Measurements from ENCODE around the gene SLC2A5. TPM values are rescaled to one million over a fixed set of nuclear protein-coding genes. Genes with fewer than 3 reads are reported as not detected.

Gene SLC2A5
- total RNA-seq, 1 donor from 2014 or later = not detected

DNA sequence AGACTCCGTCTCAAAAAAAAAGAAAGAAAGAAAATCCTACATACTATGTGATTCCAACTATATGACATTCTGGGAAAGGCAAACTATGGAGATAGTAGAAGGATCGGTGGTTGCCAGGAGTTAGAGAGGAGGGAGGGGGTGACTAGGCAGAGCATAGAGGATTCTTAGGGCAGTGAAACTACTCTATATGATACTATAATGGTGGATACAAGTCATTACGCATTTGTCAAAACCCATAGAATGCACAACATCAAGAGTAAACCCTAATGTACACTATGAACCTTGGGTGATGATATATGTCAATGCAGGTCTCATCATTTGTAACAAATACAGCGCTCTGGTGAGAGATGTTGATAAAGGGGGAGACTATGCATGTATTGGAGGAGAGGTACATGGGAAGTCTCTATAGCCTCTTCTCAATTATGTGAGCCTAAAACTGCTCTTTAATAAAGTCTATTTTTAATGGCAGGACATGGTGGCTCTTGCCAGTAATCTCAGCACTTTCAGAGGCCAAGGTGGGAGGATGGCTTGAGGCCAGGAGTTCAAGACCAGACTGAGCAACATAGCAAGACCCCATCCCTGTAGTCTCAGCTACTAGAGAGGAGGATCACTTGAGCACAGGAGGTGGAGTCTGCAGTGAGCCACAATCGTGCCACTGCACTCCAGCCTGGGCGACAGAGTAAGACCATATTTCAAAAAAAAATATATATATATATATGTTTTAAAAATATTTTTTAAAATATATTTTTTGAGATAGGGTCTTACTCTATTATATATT is 17.0 kb downstream of the SLC2A5 start:
- DNase-seq (ENCODE audit: extremely low spot score, unreplicated experiment) = no peak
- H3K4me1 Mint-ChIP-seq (ENCODE audit: unreplicated experiment) = no peaks in the 10 kb centered on the region
- TF ChIP-seq, protein P1, sequence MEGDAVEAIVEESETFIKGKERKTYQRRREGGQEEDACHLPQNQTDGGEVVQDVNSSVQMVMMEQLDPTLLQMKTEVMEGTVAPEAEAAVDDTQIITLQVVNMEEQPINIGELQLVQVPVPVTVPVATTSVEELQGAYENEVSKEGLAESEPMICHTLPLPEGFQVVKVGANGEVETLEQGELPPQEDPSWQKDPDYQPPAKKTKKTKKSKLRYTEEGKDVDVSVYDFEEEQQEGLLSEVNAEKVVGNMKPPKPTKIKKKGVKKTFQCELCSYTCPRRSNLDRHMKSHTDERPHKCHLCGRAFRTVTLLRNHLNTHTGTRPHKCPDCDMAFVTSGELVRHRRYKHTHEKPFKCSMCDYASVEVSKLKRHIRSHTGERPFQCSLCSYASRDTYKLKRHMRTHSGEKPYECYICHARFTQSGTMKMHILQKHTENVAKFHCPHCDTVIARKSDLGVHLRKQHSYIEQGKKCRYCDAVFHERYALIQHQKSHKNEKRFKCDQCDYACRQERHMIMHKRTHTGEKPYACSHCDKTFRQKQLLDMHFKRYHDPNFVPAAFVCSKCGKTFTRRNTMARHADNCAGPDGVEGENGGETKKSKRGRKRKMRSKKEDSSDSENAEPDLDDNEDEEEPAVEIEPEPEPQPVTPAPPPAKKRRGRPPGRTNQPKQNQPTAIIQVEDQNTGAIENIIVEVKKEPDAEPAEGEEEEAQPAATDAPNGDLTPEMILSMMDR (IDR thresholded peaks at IDR 0.05) = no peak
- no peaks in the 10 kb centered on the region for H3K9me3 Mint-ChIP-seq (ENCODE audit: unreplicated experiment)
- H3K27ac Mint-ChIP-seq (ENCODE audit: unreplicated experiment) = no peak overlapping the region
- peaks cover 29% of the 10 kb centered on the region for H3K27me3 Mint-ChIP-seq (ENCODE audit: unreplicated experiment)
- H3K36me3 Mint-ChIP-seq (ENCODE audit: unreplicated experiment) = no peaks in the 10 kb centered on the region
- no peak overlapping the region for H3K4me3 Mint-ChIP-seq (ENCODE audit: unreplicated experiment)

DNA sequence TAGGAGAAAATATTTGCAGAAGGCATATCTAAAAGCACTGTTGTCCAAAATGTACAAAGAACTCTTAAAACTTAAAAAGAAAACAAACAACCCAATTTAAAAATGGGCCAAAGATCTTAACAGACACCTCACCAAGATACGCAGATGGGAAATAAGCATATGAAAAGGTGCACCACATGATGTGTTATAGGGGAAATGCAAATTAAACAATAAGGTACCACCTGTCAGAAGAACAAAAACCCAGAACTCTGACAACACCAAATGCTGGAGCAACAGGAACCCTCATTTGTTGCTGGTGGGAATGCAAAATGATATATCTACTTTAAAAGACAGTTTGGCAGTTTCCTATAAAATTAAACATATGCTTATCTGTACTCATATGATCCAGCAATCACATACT is 18.1 kb downstream of the SLC2A5 start:
- H3K36me3 Mint-ChIP-seq (ENCODE audit: unreplicated experiment) = no peaks in the 10 kb centered on the region
- TF ChIP-seq, protein P1 (IDR thresholded peaks at IDR 0.05) = no peak
- H3K9me3 Mint-ChIP-seq (ENCODE audit: unreplicated experiment) = no peaks in the 10 kb centered on the region
- DNase-seq (ENCODE audit: extremely low spot score, unreplicated experiment) = no peak
- H3K27me3 Mint-ChIP-seq (ENCODE audit: unreplicated experiment) = peaks cover 29% of the 10 kb centered on the region
- no peaks in the 10 kb centered on the region for H3K4me1 Mint-ChIP-seq (ENCODE audit: unreplicated experiment)
- no peak overlapping the region for H3K27ac Mint-ChIP-seq (ENCODE audit: unreplicated experiment)
- H3K4me3 Mint-ChIP-seq (ENCODE audit: unreplicated experiment) = no peak overlapping the region

DNA sequence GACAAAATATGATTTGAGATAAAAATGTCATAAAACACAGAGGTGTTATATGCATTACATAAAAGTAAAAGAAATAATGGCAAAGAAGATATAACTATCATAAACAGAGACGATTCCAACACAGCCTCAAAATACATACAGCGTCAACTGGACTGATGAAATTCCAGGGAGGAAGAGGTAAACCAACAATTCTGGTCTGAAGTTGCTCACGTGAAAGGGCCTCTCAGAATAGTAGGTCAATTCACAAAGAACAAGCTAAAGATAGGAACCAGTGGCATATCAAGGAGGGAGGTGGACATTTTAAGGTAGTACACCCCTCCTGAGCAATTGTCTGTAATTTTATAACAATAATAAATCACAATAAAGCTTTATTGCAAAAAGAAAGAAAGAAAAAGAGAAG is 18.6 kb downstream of the SLC2A5 start:
- no peaks in the 10 kb centered on the region for H3K9me3 Mint-ChIP-seq (ENCODE audit: unreplicated experiment)
- H3K4me1 Mint-ChIP-seq (ENCODE audit: unreplicated experiment) = no peaks in the 10 kb centered on the region
- no peak overlapping the region for H3K27ac Mint-ChIP-seq (ENCODE audit: unreplicated experiment)
- no peak for DNase-seq (ENCODE audit: extremely low spot score, unreplicated experiment)
- no peak overlapping the region for H3K4me3 Mint-ChIP-seq (ENCODE audit: unreplicated experiment)
- TF ChIP-seq, protein P1 (IDR thresholded peaks at IDR 0.05) = no peak
- H3K36me3 Mint-ChIP-seq (ENCODE audit: unreplicated experiment) = no peaks in the 10 kb centered on the region
- peaks cover 33% of the 10 kb centered on the region for H3K27me3 Mint-ChIP-seq (ENCODE audit: unreplicated experiment)

DNA sequence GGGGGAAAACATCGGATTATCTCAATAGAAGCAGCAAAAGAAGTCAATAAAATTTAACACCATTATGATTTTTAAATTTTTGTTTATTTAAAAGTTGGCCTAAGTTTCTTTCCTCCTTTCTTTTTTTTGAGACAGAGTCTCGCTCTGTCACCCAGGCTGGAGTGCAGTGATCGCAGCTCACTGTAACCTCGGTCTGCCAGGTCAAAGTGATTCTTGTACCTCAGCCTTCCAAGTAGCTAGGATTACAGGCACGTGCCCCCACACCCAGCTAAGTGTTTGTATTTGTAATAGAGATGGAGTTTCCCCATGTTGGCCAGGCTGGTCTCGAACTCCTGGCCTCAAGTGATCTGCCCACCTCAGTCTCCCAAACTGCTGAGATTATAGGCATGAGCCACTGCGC is 20.9 kb downstream of the SLC2A5 start:
- no peak overlapping the region for H3K4me3 Mint-ChIP-seq (ENCODE audit: unreplicated experiment)

DNA sequence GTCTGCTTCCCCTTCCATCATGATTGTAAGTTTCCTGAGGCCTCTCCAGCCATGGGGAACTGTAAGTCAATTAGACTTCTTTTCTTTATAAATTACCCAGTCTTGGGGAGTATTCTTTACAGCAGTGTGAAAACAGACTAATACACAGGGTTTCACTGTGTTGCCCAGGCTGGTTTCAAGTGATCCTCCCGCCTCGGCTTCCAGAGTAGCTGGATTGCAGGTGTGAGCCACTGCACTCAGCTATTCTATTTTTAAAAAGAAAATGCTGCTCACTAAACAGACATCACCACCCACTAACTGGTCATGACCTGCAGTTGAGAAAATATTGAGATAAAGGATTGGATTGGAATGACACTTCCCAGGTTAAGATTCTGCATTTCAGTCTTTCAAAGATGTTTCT is 22.4 kb downstream of the SLC2A5 start:
- no peak overlapping the region for H3K27ac Mint-ChIP-seq (ENCODE audit: unreplicated experiment)
- TF ChIP-seq, protein P1 (IDR thresholded peaks at IDR 0.05) = no peak
- H3K4me3 Mint-ChIP-seq (ENCODE audit: unreplicated experiment) = no peak overlapping the region

More for the DNA sequence above, 20.9 kb downstream of the SLC2A5 start:
- H3K4me1 Mint-ChIP-seq (ENCODE audit: unreplicated experiment) = no peaks in the 10 kb centered on the region
- TF ChIP-seq, protein P1 (IDR thresholded peaks at IDR 0.05) = no peak
- H3K36me3 Mint-ChIP-seq (ENCODE audit: unreplicated experiment) = no peaks in the 10 kb centered on the region
- H3K27me3 Mint-ChIP-seq (ENCODE audit: unreplicated experiment) = peaks cover 28% of the 10 kb centered on the region
- H3K9me3 Mint-ChIP-seq (ENCODE audit: unreplicated experiment) = no peaks in the 10 kb centered on the region
- H3K27ac Mint-ChIP-seq (ENCODE audit: unreplicated experiment) = no peak overlapping the region
- no peak for DNase-seq (ENCODE audit: extremely low spot score, unreplicated experiment)

More for the DNA sequence above, 22.4 kb downstream of the SLC2A5 start:
- H3K4me1 Mint-ChIP-seq (ENCODE audit: unreplicated experiment) = no peaks in the 10 kb centered on the region
- H3K36me3 Mint-ChIP-seq (ENCODE audit: unreplicated experiment) = no peaks in the 10 kb centered on the region
- peaks cover 25% of the 10 kb centered on the region for H3K27me3 Mint-ChIP-seq (ENCODE audit: unreplicated experiment)
- H3K9me3 Mint-ChIP-seq (ENCODE audit: unreplicated experiment) = no peaks in the 10 kb centered on the region
- no peak for DNase-seq (ENCODE audit: extremely low spot score, unreplicated experiment)
